Measurements from ENCODE around the gene KHDRBS1. TPM values are rescaled to one million over a fixed set of nuclear protein-coding genes. Genes with fewer than 3 reads are reported as not detected.

Gene KHDRBS1
- total and polyA plus RNA-seq, 9 of the 15 experiments (the other 6 are each of a cell fraction or from before 2014, with no cell fraction given) = 48.4 to 257 (median 114) TPM

- TF ChIP-seq MGA (IDR thresholded peaks at IDR 0.05) (peak; percentile 42; the same call in 1 of the 2 replicates), ZNF655 (CRISPR knock-in tag; IDR thresholded peaks at IDR 0.05) (no peak), ARHGAP35 (IDR thresholded peaks at IDR 0.05; ENCODE audit: partially characterized antibody) (no peak), DIDO1 (tag; IDR thresholded peaks at IDR 0.05; ENCODE audit: low read depth) (no peak; the same call in 1 of the 2 replicates), DDX20 (tag; IDR thresholded peaks at IDR 0.05; ENCODE audit: low read depth) (no peak), NFE2L1 (tag; IDR thresholded peaks at IDR 0.05; ENCODE audit: borderline replicate concordance, low read depth) (no peak), MLX (CRISPR knock-in tag; conservative IDR thresholded peaks at IDR 0.05) (no peak), ZKSCAN8 (CRISPR knock-in tag; IDR thresholded peaks at IDR 0.05) (no peak), KLF10 (CRISPR knock-in tag; IDR thresholded peaks at IDR 0.05) (no peak), PREB (CRISPR knock-in tag; IDR thresholded peaks at IDR 0.05) (no peak)
Measured at GRCh38 chr1:32072622-32073298, 59.1 kb downstream of the KHDRBS1 start, which contains the start of gene TMEM39B (continued).

Data from K562 (cell line).